Stimulated activated naive B cell treated with anti-CD40 and anti-IgM and Interleukin-4, amounts not matched to agents 10 μg/mL and 1 μg/mL and 100 μg/mL, for 72 hours (primary cell): ENCODE data around the gene SNX30.

Experiments used
- ATAC-seq, 2 donors: fragments of 150-1000 bp; cut with Tn5 transposase; replicated peaks; 2 replicates each; pipeline ENCODE4 v1.10.0; 2021; ENCODE audit warnings: moderate library complexity in 1 of 2
- DNase-seq: peaks from one replicate; pipeline ENCODE4 v3.0.0; 2021
- H3K27ac Mint-ChIP-seq: one replicate; pipeline ENCODE4 v1.8.0; 2022; ENCODE audit warnings: mild to moderate bottlenecking, mixed read lengths
- H3K27me3 Mint-ChIP-seq, 2 donors: one replicate each; pipeline ENCODE4 v1.8.0; 2022; ENCODE audit warnings: mixed read lengths in 2 of 2
- H3K36me3 Mint-ChIP-seq, 2 donors: one replicate each; pipeline ENCODE4 v1.8.0; 2022; ENCODE audit warnings: mixed read lengths in 2 of 2, mild to moderate bottlenecking in 1 of 2
- H3K4me1 Mint-ChIP-seq, 2 donors: one replicate each; pipeline ENCODE4 v1.8.0; 2022; ENCODE audit warnings: mixed read lengths in 2 of 2, mild to moderate bottlenecking in 1 of 2
- H3K4me3 Mint-ChIP-seq, 2 donors: one replicate each; pipeline ENCODE4 v1.8.0; 2022; ENCODE audit warnings: mild to moderate bottlenecking in 2 of 2, mixed read lengths in 2 of 2, moderate library complexity in 1 of 2
- H3K9me3 Mint-ChIP-seq, 2 donors: one replicate each; pipeline ENCODE4 v1.8.0; 2022; ENCODE audit warnings: mixed read lengths in 2 of 2, mild to moderate bottlenecking in 1 of 2

SNX30 gene

GRCh38 chr9:112731971-112732370 lies 18.6 kb upstream of the SNX30 start:
- no peak for ATAC-seq
- DNase-seq, result no peak
- Mint-ChIP-seq H3K4me1 (peaks cover 2 to 6% of the 10 kb centered on the region in 2 donors), H3K27ac (no peak overlapping the region), H3K9me3 (no peaks in the 10 kb centered on the region), H3K36me3 (no peaks in the 10 kb centered on the region), H3K27me3 (no peaks in the 10 kb centered on the region), H3K4me3 (no peak overlapping the region)

- H3K4me3 Mint-ChIP-seq, result no peak overlapping the region
- no peak for DNase-seq
- H3K27me3 Mint-ChIP-seq, result peaks cover 3 to 9% of the 10 kb centered on the region in 2 donors
- no peaks in the 10 kb centered on the region for H3K36me3 Mint-ChIP-seq
- H3K27ac Mint-ChIP-seq, result no peak overlapping the region
- no peak for ATAC-seq
- peaks cover 4 to 5% of the 10 kb centered on the region in 2 donors for H3K4me1 Mint-ChIP-seq
- no peaks in the 10 kb centered on the region for H3K9me3 Mint-ChIP-seq
Measured at GRCh38 chr9:112734892-112735291, 15.7 kb upstream of the SNX30 start.

- peaks cover 0 to 1% of the 10 kb centered on the region in 2 donors for H3K9me3 Mint-ChIP-seq
- peaks cover 30 to 56% of the 10 kb centered on the region in 2 donors for H3K4me1 Mint-ChIP-seq
- peaks cover 8 to 9% of the 10 kb centered on the region in 2 donors for H3K27me3 Mint-ChIP-seq
- no peak overlapping the region for H3K27ac Mint-ChIP-seq
- no peak overlapping the region for H3K4me3 Mint-ChIP-seq
- ATAC-seq (peak; percentile 45 to 71), DNase-seq (no peak)
- no peaks in the 10 kb centered on the region for H3K36me3 Mint-ChIP-seq
Measured at GRCh38 chr9:112743216-112743836, 7.2 kb upstream of the SNX30 start.

- Mint-ChIP-seq H3K36me3 (no peaks in the 10 kb centered on the region), H3K4me3 (no peak overlapping the region), H3K27ac (no peak overlapping the region), H3K9me3 (peaks cover 0 to 1% of the 10 kb centered on the region in 2 donors), H3K27me3 (peaks cover 8 to 9% of the 10 kb centered on the region in 2 donors), H3K4me1 (peaks cover 32 to 64% of the 10 kb centered on the region in 2 donors)
- ATAC-seq (no peak), DNase-seq (no peak)
Measured at GRCh38 chr9:112744177-112744576, 6.4 kb upstream of the SNX30 start.

GRCh38 chr9:112747094-112747493 lies 3.5 kb upstream of the SNX30 start:
- H3K36me3 Mint-ChIP-seq, result no peaks in the 10 kb centered on the region
- H3K27me3 Mint-ChIP-seq, result no peaks in the 10 kb centered on the region
- ATAC-seq (no peak), DNase-seq (no peak)
- no peak overlapping the region for H3K27ac Mint-ChIP-seq
- H3K4me3 Mint-ChIP-seq, result no peak overlapping the region
- H3K4me1 Mint-ChIP-seq, result peaks cover 36 to 66% of the 10 kb centered on the region in 2 donors
- H3K9me3 Mint-ChIP-seq, result no peaks in the 10 kb centered on the region

GRCh38 chr9:112750764-112751055 lies 150 bp downstream of the SNX30 start:
- peaks cover 40 to 72% of the 10 kb centered on the region in 2 donors for H3K4me1 Mint-ChIP-seq
- no peaks in the 10 kb centered on the region for H3K9me3 Mint-ChIP-seq
- H3K36me3 Mint-ChIP-seq, result no peaks in the 10 kb centered on the region
- DNase-seq (no peak), ATAC-seq (no peak)
- H3K27me3 Mint-ChIP-seq, result no peaks in the 10 kb centered on the region
- no peak overlapping the region for H3K27ac Mint-ChIP-seq
- peak overlapping the region in 1 of 2 donors; percentile 85 for H3K4me3 Mint-ChIP-seq

GRCh38 chr9:112751056-112751795 lies 666 bp downstream of the SNX30 start:
- peak overlapping the region; percentile 65 for H3K27ac Mint-ChIP-seq
- H3K4me1 Mint-ChIP-seq, result peaks cover 40 to 72% of the 10 kb centered on the region in 2 donors
- DNase-seq (peak; percentile 20), ATAC-seq (peak; percentile 50 to 51)
- H3K36me3 Mint-ChIP-seq, result no peaks in the 10 kb centered on the region
- H3K4me3 Mint-ChIP-seq, result peak overlapping the region; percentile 85 to 86
- H3K27me3 Mint-ChIP-seq, result no peaks in the 10 kb centered on the region
- no peaks in the 10 kb centered on the region for H3K9me3 Mint-ChIP-seq

- Mint-ChIP-seq H3K4me1 (peaks cover 40 to 71% of the 10 kb centered on the region in 2 donors), H3K9me3 (no peaks in the 10 kb centered on the region), H3K4me3 (no peak overlapping the region), H3K36me3 (no peaks in the 10 kb centered on the region), H3K27ac (no peak overlapping the region), H3K27me3 (no peaks in the 10 kb centered on the region)
- no peak for ATAC-seq
- DNase-seq, result no peak
Measured at GRCh38 chr9:112752334-112753125, 2.0 kb downstream of the SNX30 start.

GRCh38 chr9:112753725-112754124 lies 3.2 kb downstream of the SNX30 start:
- Mint-ChIP-seq H3K27ac (no peak overlapping the region), H3K4me1 (peaks cover 44 to 69% of the 10 kb centered on the region in 2 donors), H3K36me3 (no peaks in the 10 kb centered on the region), H3K4me3 (no peak overlapping the region), H3K27me3 (no peaks in the 10 kb centered on the region), H3K9me3 (no peaks in the 10 kb centered on the region)
- DNase-seq, result no peak
- ATAC-seq, result no peak

GRCh38 chr9:112754578-112754977 lies 4.0 kb downstream of the SNX30 start:
- DNase-seq (no peak), ATAC-seq (no peak)
- Mint-ChIP-seq H3K4me1 (peaks cover 44 to 60% of the 10 kb centered on the region in 2 donors), H3K27me3 (no peaks in the 10 kb centered on the region), H3K4me3 (no peak overlapping the region), H3K9me3 (no peaks in the 10 kb centered on the region), H3K27ac (no peak overlapping the region), H3K36me3 (no peaks in the 10 kb centered on the region)

GRCh38 chr9:112755016-112755427 lies 4.5 kb downstream of the SNX30 start:
- ATAC-seq (no peak), DNase-seq (no peak)
- no peaks in the 10 kb centered on the region for H3K36me3 Mint-ChIP-seq
- no peak overlapping the region for H3K4me3 Mint-ChIP-seq
- H3K9me3 Mint-ChIP-seq, result no peaks in the 10 kb centered on the region
- H3K27ac Mint-ChIP-seq, result no peak overlapping the region
- no peaks in the 10 kb centered on the region for H3K27me3 Mint-ChIP-seq
- peaks cover 44 to 56% of the 10 kb centered on the region in 2 donors for H3K4me1 Mint-ChIP-seq

GRCh38 chr9:112755675-112756074 lies 5.1 kb downstream of the SNX30 start:
- Mint-ChIP-seq H3K36me3 (no peaks in the 10 kb centered on the region), H3K4me3 (no peak overlapping the region), H3K4me1 (peaks cover 43 to 58% of the 10 kb centered on the region in 2 donors), H3K27ac (no peak overlapping the region), H3K9me3 (no peaks in the 10 kb centered on the region), H3K27me3 (no peaks in the 10 kb centered on the region)
- DNase-seq (no peak), ATAC-seq (no peak)

GRCh38 chr9:112757282-112757883 lies 6.8 kb downstream of the SNX30 start:
- H3K36me3 Mint-ChIP-seq, result no peaks in the 10 kb centered on the region
- ATAC-seq (no peak), DNase-seq (no peak)
- peaks cover 46 to 64% of the 10 kb centered on the region in 2 donors for H3K4me1 Mint-ChIP-seq
- no peaks in the 10 kb centered on the region for H3K27me3 Mint-ChIP-seq
- H3K4me3 Mint-ChIP-seq, result no peak overlapping the region
- no peaks in the 10 kb centered on the region for H3K9me3 Mint-ChIP-seq
- no peak overlapping the region for H3K27ac Mint-ChIP-seq

GRCh38 chr9:112757940-112758339 lies 7.4 kb downstream of the SNX30 start:
- peaks cover 47 to 64% of the 10 kb centered on the region in 2 donors for H3K4me1 Mint-ChIP-seq
- no peak for DNase-seq
- no peaks in the 10 kb centered on the region for H3K27me3 Mint-ChIP-seq
- H3K4me3 Mint-ChIP-seq, result no peak overlapping the region
- H3K36me3 Mint-ChIP-seq, result no peaks in the 10 kb centered on the region
- no peak overlapping the region for H3K27ac Mint-ChIP-seq
- ATAC-seq, result no peak
- H3K9me3 Mint-ChIP-seq, result no peaks in the 10 kb centered on the region
